ENCODE data around the gene CFAP99.

GRCh38 chr4:2428496-2429213 is 9.9 kb downstream of the CFAP99 start:
- TF ChIP-seq POLR2A (IDR thresholded peaks at IDR 0.05; ENCODE audit: low read depth, low read length) = no peak
- no peak for TF ChIP-seq POLR2AphosphoS5 (IDR thresholded peaks at IDR 0.05; ENCODE audit: low read depth, low read length)
- no peak for TF ChIP-seq TAF1 (IDR thresholded peaks at IDR 0.05; ENCODE audit: borderline replicate concordance, low read depth, low read length)
